Testis (tissue), 3 donors: ENCODE results near the gene PFN2. TPM values are rescaled to one million over a fixed set of nuclear protein-coding genes. Genes with fewer than 3 reads are reported as not detected.
"Not testable (repeated sequence)": the region's sequence is repeated elsewhere in the genome, so short reads cannot be mapped to it uniquely, and the experiment has no call there.

Experiments used
- DNase-seq: peaks from one replicate; pipeline ENCODE4 v3.0.0-alpha.2; 2019
- H3K27ac ChIP-seq, 2 donors: fragments of 200-600 bp; sonication (generic); one replicate each; pipeline ENCODE4 v1.5.1; 2019
- H3K27me3 ChIP-seq: fragments of 200-600 bp; sonication (generic); one replicate; pipeline ENCODE4 v1.5.1; 2019
- H3K36me3 ChIP-seq: fragments of 200-600 bp; sonication (generic); one replicate; pipeline ENCODE4 v1.5.1; 2017; ENCODE audit warnings: low read depth; ENCODE audit errors: missing control alignments
- H3K4me1 ChIP-seq: fragments of 200-600 bp; sonication (generic); one replicate; pipeline ENCODE4 v1.5.1; 2019
- H3K4me3 ChIP-seq, 2 donors: fragments of 200-600 bp; sonication (generic); one replicate each; pipeline ENCODE4 v1.5.1; 2017 to 2019
- H3K9me3 ChIP-seq: fragments of 200-600 bp; sonication (generic); one replicate; pipeline ENCODE4 v1.5.1; 2017
- CTCF ChIP-seq, 3 experiments: fragments of 450-650 bp in 2 of 3; fragments of 200-600 bp in 1 of 3; sonication (generic) in 1 of 3; IDR thresholded peaks; one replicate each; pipeline ENCODE4 v1.5.1; 2016 to 2019; ENCODE audit warnings: antibody characterized with exemption in 3 of 3, mild to moderate bottlenecking in 2 of 3, moderate library complexity in 1 of 3
- POLR2A ChIP-seq: fragments of 450-650 bp; IDR thresholded peaks from one replicate; pipeline ENCODE4 v1.6.1; 2017; ENCODE audit warnings: antibody characterized with exemption, mild to moderate bottlenecking, moderate library complexity
- WGBS, 2 donors: methylation state at CpG; one replicate each; pipeline ENCODE4 v1.1.5; 2018; 5-methylcytosine and 5-hydroxymethylcytosine counted together
- intact Hi-C: fragments of 100-400 bp; cut with DNase I; formaldehyde crosslinking; loops from one replicate; pipeline ENCODE4 v1.15.1; 2023; ENCODE audit warnings: low total_unique reads
- polyA plus RNA-seq: library from polyadenylated mRNA; stranded (reverse); fragments of 350-450 nt; fragmentation: Illumina TruSeq; extraction: RNeasy Lipid Tissue Mini Kit (QIAGEN cat#74804); gene quantifications from one replicate; pipeline ENCODE4 v1.2.3, GENCODE V29; 2014; ENCODE audit warnings: low read depth, low replicate concordance; ENCODE audit not compliant: insufficient read depth
- total RNA-seq, 2 donors: library from RNA; depleted of rRNA; stranded (reverse); fragments of >200 nt; gene quantifications; one replicate each; pipeline ENCODE4 v1.2.3, GENCODE V29; 2016

Gene PFN2
- total and polyA plus RNA-seq, 3 donors from 2014 or later, result 54.3 to 69.1 (median 63.8) TPM

GRCh38 chr3:149942409-149942808 lies 28.3 kb downstream of the PFN2 start:
- no peaks in the 10 kb centered on the region for H3K9me3 ChIP-seq
- DNase-seq, result no peak
- no peaks in the 10 kb centered on the region for H3K27me3 ChIP-seq
- TF ChIP-seq CTCF (IDR thresholded peaks at IDR 0.05), result no peak
- TF ChIP-seq POLR2A, result no peak
- intact Hi-C loops, result no loop called here
- H3K4me1 ChIP-seq, result no peaks in the 10 kb centered on the region
- no peak overlapping the region for H3K4me3 ChIP-seq
- H3K27ac ChIP-seq, result no peak overlapping the region
- H3K36me3 ChIP-seq, result no peaks in the 10 kb centered on the region

GRCh38 chr3:149941946-149942345 lies 28.7 kb downstream of the PFN2 start:
- H3K4me1 ChIP-seq, result no peaks in the 10 kb centered on the region
- no peaks in the 10 kb centered on the region for H3K9me3 ChIP-seq
- H3K36me3 ChIP-seq, result no peaks in the 10 kb centered on the region
- 76% methylated on average over 1 of the region's 1 CpG for WGBS, 2 donors
- H3K4me3 ChIP-seq, result no peak overlapping the region
- no peak for TF ChIP-seq CTCF (IDR thresholded peaks at IDR 0.05)
- TF ChIP-seq POLR2A, result no peak
- H3K27me3 ChIP-seq, result no peaks in the 10 kb centered on the region
- intact Hi-C loops, result no loop called here
- DNase-seq, result no peak
- no peak overlapping the region for H3K27ac ChIP-seq

DNA sequence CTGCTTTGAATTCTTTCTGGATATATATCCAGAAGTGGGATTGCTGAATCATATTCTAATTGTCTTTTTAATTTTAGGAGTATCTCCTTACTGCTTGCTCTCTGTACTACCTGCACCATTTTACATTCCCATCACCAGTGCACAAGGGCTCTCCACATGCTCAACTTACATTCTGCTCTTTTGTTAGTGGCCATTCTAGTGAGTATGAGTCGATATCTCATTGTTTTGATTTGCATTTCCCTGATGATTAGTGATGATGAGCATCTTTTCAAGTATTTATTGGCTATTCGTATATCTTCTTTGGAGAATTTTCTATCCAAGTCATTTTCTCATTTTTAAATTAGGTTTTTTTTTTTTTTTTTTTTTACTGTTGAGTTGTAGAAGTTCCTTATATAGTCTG lies 29.5 kb downstream of the PFN2 start:
- no peaks in the 10 kb centered on the region for H3K4me1 ChIP-seq
- 92 to 99% methylated on average over 2 of the region's 2 CpGs for WGBS, 2 donors
- no peak for TF ChIP-seq CTCF (IDR thresholded peaks at IDR 0.05)
- TF ChIP-seq POLR2A, result no peak
- intact Hi-C loops, result no loop called here
- no peaks in the 10 kb centered on the region for H3K36me3 ChIP-seq
- H3K27ac ChIP-seq, result no peak overlapping the region
- no peak overlapping the region for H3K4me3 ChIP-seq
- no peak for DNase-seq
- H3K27me3 ChIP-seq, result no peaks in the 10 kb centered on the region
- no peaks in the 10 kb centered on the region for H3K9me3 ChIP-seq

DNA sequence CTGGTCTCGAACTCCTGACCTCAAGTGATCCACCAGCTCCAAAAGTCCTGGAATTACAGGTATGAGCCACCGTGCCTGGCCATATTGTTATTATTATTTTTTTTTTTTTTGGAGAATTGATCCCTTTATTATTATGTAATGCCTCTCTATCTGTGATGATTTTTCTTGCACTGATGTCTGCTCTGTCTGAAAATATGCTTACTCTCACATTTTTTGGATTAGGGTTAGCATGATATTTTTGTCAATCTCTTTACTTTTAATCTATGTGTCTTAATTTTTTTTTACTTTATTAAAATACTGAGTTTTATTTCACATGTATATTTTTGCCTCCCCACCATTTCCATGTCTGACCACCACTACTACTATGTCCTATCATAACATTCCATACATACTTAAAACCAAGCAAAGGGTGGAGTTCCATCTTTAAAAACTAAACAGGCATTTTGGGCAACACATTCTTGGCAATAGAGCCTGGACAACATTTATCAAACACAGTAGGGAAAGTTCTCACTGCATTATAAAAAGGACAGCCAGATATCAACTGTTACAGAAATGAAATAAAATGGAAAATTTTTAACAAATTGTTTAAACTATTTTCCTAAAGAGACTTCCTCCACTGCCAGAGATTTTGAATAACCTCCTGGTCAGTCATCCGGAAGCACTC lies 32.2 kb downstream of the PFN2 start:
- H3K36me3 ChIP-seq, H3K27me3 ChIP-seq, H3K9me3 ChIP-seq, H3K27ac ChIP-seq, H3K4me3 ChIP-seq, H3K4me1 ChIP-seq, intact Hi-C loops, DNase-seq: not testable (repeated sequence)
- WGBS, 2 donors, result 89 to 94% methylated on average over 3 of the region's 3 CpGs

DNA sequence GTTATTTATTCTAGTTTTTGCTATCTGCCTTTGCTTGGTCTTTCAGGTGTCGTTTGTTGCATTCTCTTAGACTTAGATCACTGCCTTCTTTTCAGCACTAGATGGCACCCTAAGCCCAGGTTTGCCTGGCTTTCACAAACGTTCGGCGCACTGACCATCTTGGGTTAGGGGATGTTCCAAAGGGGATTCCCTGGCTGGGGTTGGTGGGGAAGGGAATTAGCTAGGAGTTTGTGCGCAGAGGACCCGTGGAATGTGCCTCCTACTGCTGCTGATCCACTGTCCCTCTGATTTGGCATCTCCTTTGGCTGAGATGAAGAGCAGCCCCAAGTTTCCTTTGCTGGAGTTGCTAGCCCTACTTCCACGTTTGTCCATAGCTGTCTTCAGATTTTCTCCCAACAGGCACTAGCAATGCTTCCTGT lies 33.9 kb downstream of the PFN2 start:
- Histone ChIP-seq H3K27me3 (no peaks in the 10 kb centered on the region), H3K4me3 (no peak overlapping the region), H3K36me3 (no peaks in the 10 kb centered on the region), H3K9me3 (no peaks in the 10 kb centered on the region), H3K4me1 (no peaks in the 10 kb centered on the region), H3K27ac (no peak overlapping the region)
- intact Hi-C loops, result no loop called here
- TF ChIP-seq CTCF (IDR thresholded peaks at IDR 0.05), result peak in 1 of 3 experiments; percentile 18
- no peak for TF ChIP-seq POLR2A
- no peak for DNase-seq
- 62 to 64% methylated on average over 7 of the region's 7 CpGs for WGBS, 2 donors
